ENCODE measurements around the gene SIMC1. TPM values are rescaled to one million over a fixed set of nuclear protein-coding genes. Genes with fewer than 3 reads are reported as not detected.

SIMC1 gene
- total and polyA plus RNA-seq, 8 donors: 6.1 to 58.3 (median 15.9) TPM

DNA sequence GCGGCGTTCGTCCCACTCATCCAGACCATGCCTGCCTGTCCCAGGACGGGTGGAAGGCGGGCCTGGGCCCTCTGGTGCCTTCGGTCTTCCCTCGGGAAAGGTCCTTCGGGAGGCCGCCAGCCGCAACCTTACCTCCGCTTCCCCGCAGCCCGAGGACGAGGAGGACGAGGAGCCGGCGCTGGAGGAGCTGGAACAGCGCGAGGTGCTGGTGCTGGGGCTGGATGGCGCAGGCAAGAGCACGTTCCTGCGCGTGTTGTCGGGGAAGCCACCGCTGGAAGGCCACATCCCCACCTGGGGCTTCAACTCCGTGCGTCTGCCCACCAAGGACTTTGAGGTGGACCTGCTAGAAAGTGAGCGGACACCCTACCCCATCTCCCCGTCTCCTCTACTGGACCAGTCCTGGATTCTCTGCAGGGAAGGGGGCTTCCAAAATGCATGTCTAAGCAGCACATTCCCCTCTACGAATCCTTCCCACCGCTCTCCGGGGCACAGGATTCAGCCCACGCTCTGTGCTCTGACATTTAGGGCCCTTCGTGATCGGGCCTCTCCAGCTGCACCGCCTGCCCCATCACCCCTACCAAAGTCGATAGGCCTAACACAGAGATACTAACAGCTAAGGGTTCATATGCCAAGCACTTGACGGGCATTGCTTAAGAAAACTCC, 128.1 kb downstream of the SIMC1 start:
- intact Hi-C loops (cut with DNase I; ENCODE audit: low total_unique reads): no loop called here
- peak overlapping the region; percentile 70 to 92 (median 82) for H3K4me3 ChIP-seq
- DNase-seq: no peak
- peaks cover 6 to 27% (median 26%) of the 10 kb centered on the region in 4 donors for H3K4me1 ChIP-seq
- WGBS, 5 donors: 49 to 84% (median 63%) methylated on average over 18 to 38 of the region's 38 CpGs
- peak overlapping the region in 4 of 5 donors; percentile 48 to 83 (median 60) for H3K27ac ChIP-seq
- H3K27me3 ChIP-seq: peaks cover 0 to 12% (median 6%) of the 10 kb centered on the region in 3 donors
- TF ChIP-seq POLR2AphosphoS5 (IDR thresholded peaks at IDR 0.05) (no peak), POLR2A (IDR thresholded peaks at IDR 0.05) (no peak), EP300 (IDR thresholded peaks at IDR 0.05) (no peak)
- TF ChIP-seq, protein P1, sequence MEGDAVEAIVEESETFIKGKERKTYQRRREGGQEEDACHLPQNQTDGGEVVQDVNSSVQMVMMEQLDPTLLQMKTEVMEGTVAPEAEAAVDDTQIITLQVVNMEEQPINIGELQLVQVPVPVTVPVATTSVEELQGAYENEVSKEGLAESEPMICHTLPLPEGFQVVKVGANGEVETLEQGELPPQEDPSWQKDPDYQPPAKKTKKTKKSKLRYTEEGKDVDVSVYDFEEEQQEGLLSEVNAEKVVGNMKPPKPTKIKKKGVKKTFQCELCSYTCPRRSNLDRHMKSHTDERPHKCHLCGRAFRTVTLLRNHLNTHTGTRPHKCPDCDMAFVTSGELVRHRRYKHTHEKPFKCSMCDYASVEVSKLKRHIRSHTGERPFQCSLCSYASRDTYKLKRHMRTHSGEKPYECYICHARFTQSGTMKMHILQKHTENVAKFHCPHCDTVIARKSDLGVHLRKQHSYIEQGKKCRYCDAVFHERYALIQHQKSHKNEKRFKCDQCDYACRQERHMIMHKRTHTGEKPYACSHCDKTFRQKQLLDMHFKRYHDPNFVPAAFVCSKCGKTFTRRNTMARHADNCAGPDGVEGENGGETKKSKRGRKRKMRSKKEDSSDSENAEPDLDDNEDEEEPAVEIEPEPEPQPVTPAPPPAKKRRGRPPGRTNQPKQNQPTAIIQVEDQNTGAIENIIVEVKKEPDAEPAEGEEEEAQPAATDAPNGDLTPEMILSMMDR (IDR thresholded peaks at IDR 0.05): no peak
- peaks cover 0 to 39% (median 26%) of the 10 kb centered on the region in 4 donors for H3K36me3 ChIP-seq
- H3K9me3 ChIP-seq: no peaks in the 10 kb centered on the region

DNA sequence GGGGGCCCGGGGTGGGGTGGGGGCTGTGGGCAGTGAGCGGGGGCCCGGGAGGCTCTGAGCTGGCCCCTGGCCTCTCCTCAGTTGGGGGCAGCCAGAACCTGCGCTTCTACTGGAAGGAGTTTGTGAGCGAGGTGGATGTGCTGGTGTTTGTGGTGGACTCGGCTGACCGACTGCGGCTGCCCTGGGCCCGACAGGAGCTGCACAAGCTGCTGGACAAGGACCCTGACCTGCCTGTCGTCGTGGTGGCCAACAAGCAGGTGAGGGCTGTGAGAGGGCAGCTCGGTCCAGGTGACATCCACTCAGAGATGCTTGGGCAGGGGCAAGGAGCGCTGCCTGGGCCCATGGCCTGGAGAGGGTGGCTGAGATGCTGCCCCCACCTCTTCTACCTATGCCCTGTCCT, 130.5 kb downstream of the SIMC1 start:
- 90 to 97% (median 95%) methylated on average over 10 to 13 of the region's 13 CpGs for WGBS, 5 donors
- Histone ChIP-seq H3K36me3 (peaks cover 0 to 51% (median 33%) of the 10 kb centered on the region in 4 donors), H3K27ac (no peak overlapping the region), H3K4me1 (peaks cover 6 to 36% (median 24%) of the 10 kb centered on the region in 4 donors), H3K9me3 (no peaks in the 10 kb centered on the region), H3K4me3 (no peak overlapping the region), H3K27me3 (peaks cover 0 to 12% (median 6%) of the 10 kb centered on the region in 3 donors)
- DNase-seq: no peak
- intact Hi-C loops (cut with DNase I; ENCODE audit: low total_unique reads): no loop called here
- TF ChIP-seq EP300 (IDR thresholded peaks at IDR 0.05) (no peak), POLR2AphosphoS5 (IDR thresholded peaks at IDR 0.05) (no peak), POLR2A (IDR thresholded peaks at IDR 0.05) (no peak)
- TF ChIP-seq, protein P1 (IDR thresholded peaks at IDR 0.05): no peak

DNA sequence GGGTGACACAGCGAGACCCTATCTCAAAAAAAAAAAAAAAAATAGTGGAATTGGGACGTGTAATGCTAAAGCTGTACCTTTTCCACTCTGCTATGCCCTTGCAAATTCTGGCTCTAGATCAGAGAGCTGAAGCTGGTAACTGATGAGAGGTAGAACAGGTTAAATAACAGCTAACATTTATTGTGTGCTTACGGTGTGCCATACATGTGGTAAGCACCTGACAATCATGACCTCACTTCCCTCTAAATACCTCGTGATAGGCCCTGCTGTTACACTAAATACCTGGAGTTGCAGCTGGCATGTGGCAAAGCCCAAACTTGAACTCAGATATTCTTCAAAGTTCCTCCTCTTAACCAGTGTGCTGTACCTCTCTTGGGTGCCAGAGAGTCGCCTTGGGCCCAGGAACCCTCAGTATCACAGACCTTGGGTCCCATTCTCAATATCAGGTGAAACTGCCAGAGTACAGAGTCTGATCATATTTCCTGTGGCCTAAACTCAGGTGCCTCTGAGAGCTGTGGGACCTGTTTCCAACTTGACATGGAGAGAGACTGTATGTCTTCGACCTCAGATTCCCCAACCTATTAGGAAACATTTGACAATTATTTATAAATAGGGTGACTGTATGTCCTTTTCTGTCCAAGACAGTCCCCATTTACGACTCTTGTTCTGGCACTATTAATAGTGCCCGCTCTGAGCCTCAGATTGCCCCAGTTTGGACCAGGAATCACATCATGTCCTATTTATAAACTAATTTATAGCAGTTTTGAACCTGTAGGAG, 131.9 kb downstream of the SIMC1 start:
- Histone ChIP-seq H3K36me3 (peaks cover 0 to 51% (median 33%) of the 10 kb centered on the region in 4 donors), H3K4me3 (no peak overlapping the region), H3K4me1 (peaks cover 6 to 30% (median 17%) of the 10 kb centered on the region in 4 donors), H3K27ac (no peak overlapping the region), H3K27me3 (peaks cover 0 to 12% (median 6%) of the 10 kb centered on the region in 3 donors), H3K9me3 (no peaks in the 10 kb centered on the region)
- DNase-seq: no peak
- TF ChIP-seq POLR2A (IDR thresholded peaks at IDR 0.05): no peak
- TF ChIP-seq EP300 (IDR thresholded peaks at IDR 0.05): no peak
- TF ChIP-seq, protein P1 (IDR thresholded peaks at IDR 0.05): no peak
- WGBS, 5 donors: 73 to 84% (median 79%) methylated on average over 8 of the region's 8 CpGs
- intact Hi-C loops (cut with DNase I; ENCODE audit: low total_unique reads): no loop called here

DNA sequence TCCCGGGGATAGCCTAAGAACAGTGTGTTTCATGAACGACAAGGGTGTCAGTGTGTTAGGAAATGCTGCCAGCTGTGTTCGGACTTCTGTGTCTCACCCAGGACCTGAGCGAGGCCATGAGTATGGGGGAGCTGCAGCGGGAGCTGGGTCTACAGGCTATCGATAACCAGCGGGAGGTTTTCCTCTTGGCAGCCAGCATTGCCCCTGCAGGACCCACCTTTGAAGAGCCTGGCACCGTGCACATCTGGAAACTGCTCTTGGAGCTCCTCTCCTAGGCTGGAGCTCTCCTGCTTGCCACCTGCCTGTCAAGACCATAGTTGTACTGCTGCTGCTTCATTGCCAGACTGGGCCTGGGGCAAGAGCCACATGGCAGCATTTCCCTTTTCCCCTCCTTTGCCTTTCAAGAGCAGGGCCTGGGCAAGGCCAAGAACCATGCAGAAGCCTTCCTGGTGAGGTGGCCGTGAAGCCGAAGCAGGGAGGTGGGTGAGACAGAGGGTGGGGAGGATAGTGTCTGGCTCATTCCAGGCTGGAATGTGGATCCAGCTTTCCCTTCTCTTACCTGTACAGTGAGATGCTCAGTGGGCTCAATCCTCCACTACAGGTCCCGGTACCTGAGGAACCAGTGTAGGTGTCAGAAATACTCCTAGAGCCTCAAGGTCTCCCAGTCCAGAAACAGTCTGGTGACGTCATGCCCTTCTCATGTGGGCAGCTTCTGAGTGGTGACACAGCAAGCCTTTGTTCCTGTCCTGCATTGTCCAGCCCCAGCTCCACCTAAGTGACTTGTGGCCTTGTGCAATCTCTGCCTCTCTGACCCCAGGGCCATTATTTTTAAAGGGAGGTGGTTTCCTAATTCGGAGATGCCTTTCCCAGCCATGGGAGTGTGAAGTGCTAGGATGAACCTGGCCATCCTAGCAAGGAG, 133.7 kb downstream of the SIMC1 start:
- Histone ChIP-seq H3K27me3 (no peaks in the 10 kb centered on the region), H3K4me3 (no peak overlapping the region), H3K9me3 (no peaks in the 10 kb centered on the region), H3K36me3 (peaks cover 0 to 51% (median 36%) of the 10 kb centered on the region in 4 donors), H3K27ac (peak overlapping the region in 3 of 5 donors; percentile 5 to 43 (median 19)), H3K4me1 (peaks cover 0 to 16% (median 5%) of the 10 kb centered on the region in 4 donors)
- DNase-seq: no peak
- WGBS, 5 donors: 83 to 92% (median 89%) methylated on average over 11 to 13 of the region's 13 CpGs
- no peak for TF ChIP-seq POLR2AphosphoS5 (IDR thresholded peaks at IDR 0.05)
- no peak for TF ChIP-seq POLR2A (IDR thresholded peaks at IDR 0.05)
- TF ChIP-seq, protein P1 (IDR thresholded peaks at IDR 0.05): no peak
- TF ChIP-seq EP300 (IDR thresholded peaks at IDR 0.05): no peak
- intact Hi-C loops (cut with DNase I; ENCODE audit: low total_unique reads): no loop called here

All from stomach (tissue), 9 donors.